ENCODE results near the gene SEPTIN10. TPM values are rescaled to one million over a fixed set of nuclear protein-coding genes. Genes with fewer than 3 reads are reported as not detected.

SEPTIN10 gene
- total and polyA plus RNA-seq, 2 donors (not counting 1 experiment from before 2014, with no cell fraction given) = 0.28 TPM; not detected in 1

DNA sequence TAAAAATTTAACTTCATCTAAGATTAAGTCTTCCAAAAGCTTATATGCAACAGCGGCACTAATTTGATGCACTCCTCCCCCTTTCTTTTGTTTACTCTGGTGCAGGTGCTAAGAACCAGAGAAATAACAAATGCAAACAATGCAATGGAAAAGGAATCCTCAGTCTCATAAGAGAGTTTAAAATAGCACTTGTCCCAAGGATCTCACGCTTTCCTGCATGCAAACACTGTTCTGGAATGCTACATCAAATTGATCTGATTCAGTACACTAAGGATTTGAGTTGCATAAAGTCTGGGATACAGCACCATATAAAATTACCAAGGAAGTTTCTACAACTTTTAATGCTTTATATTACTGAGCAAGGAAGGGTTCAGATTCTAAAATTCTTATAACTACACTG lies 50.5 kb downstream of the SEPTIN10 start:
- no peak overlapping the region for H3K4me2 ChIP-seq (replicated peaks; ENCODE audit: low read depth, low read length, poor library complexity, severe bottlenecking)
- H3K79me2 ChIP-seq (ENCODE audit: control insufficient read depth, insufficient read depth, low read length) = no peaks in the 10 kb centered on the region
- no peak for TF ChIP-seq EZH2 (IDR thresholded peaks at IDR 0.05; ENCODE audit: borderline replicate concordance, insufficient read depth, low read depth, low read length, poor library complexity, severe bottlenecking)
- TF ChIP-seq, protein P1, sequence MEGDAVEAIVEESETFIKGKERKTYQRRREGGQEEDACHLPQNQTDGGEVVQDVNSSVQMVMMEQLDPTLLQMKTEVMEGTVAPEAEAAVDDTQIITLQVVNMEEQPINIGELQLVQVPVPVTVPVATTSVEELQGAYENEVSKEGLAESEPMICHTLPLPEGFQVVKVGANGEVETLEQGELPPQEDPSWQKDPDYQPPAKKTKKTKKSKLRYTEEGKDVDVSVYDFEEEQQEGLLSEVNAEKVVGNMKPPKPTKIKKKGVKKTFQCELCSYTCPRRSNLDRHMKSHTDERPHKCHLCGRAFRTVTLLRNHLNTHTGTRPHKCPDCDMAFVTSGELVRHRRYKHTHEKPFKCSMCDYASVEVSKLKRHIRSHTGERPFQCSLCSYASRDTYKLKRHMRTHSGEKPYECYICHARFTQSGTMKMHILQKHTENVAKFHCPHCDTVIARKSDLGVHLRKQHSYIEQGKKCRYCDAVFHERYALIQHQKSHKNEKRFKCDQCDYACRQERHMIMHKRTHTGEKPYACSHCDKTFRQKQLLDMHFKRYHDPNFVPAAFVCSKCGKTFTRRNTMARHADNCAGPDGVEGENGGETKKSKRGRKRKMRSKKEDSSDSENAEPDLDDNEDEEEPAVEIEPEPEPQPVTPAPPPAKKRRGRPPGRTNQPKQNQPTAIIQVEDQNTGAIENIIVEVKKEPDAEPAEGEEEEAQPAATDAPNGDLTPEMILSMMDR (IDR thresholded peaks at IDR 0.05) = no peak
- ChIA-PET CTCF (no interaction called here), POLR2A (no interaction called here)
- no peak overlapping the region for H3K9ac ChIP-seq (ENCODE audit: low read length)
- H3K27ac Mint-ChIP-seq = no peak overlapping the region
- H3K4me3 Mint-ChIP-seq = no peak overlapping the region
- no peaks in the 10 kb centered on the region for H3K9me3 Mint-ChIP-seq (ENCODE audit: insufficient read depth)
- H3K4me1 Mint-ChIP-seq = no peaks in the 10 kb centered on the region
- no peaks in the 10 kb centered on the region for H3K4me1 ChIP-seq (ENCODE audit: control insufficient read depth in 2 of 2, insufficient read depth in 2 of 2, low read length in 2 of 2)
- DNase-seq (no peak), ATAC-seq (ENCODE audit: low read depth) (no peak)
- no peaks in the 10 kb centered on the region for H3K9me3 ChIP-seq (ENCODE audit: control extremely low read depth in 1 of 3, control insufficient read depth in 2 of 3, insufficient read depth in 1 of 3, low read length in 2 of 3)
- no peaks in the 10 kb centered on the region for H3K36me3 ChIP-seq (replicated peaks in 1 of 2; ENCODE audit: control extremely low read depth in 1 of 2, control insufficient read depth in 1 of 2, extremely low read depth in 1 of 2, insufficient read depth in 2 of 2, low read length in 1 of 2)
- H3K4me3 ChIP-seq (ENCODE audit: control extremely low read depth in 1 of 5, extremely low read depth in 1 of 5, insufficient read depth in 1 of 5, low read depth in 2 of 5, low read length in 4 of 5) = no peak overlapping the region
- no peak overlapping the region for H3K27ac ChIP-seq (ENCODE audit: low read length in 2 of 2)
- H3K27me3 ChIP-seq (replicated peaks in 1 of 4; ENCODE audit: control extremely low read depth in 1 of 4, control insufficient read depth in 3 of 4, insufficient read depth in 4 of 4, low read length in 3 of 4) = no peaks in the 10 kb centered on the region
- no peaks in the 10 kb centered on the region for H4K20me1 ChIP-seq (ENCODE audit: control insufficient read depth, insufficient read depth, low read length, poor library complexity, severe bottlenecking)
- peaks cover 6% of the 10 kb centered on the region for H3K27me3 Mint-ChIP-seq
- 100% methylated on average over 1 of the region's 2 CpGs for WGBS (ENCODE audit: insufficient coverage)
- intact Hi-C loops (cut with micrococcal nuclease) = no loop called here
- H2AFZ ChIP-seq (ENCODE audit: insufficient read depth, low read depth, low read length, poor library complexity, severe bottlenecking) = no peak overlapping the region

- no peak overlapping the region for H3K4me2 ChIP-seq (replicated peaks; ENCODE audit: low read depth, low read length, poor library complexity, severe bottlenecking)
- peaks cover 3% of the 10 kb centered on the region for H3K27me3 Mint-ChIP-seq
- no peaks in the 10 kb centered on the region for H4K20me1 ChIP-seq (ENCODE audit: control insufficient read depth, insufficient read depth, low read length, poor library complexity, severe bottlenecking)
- H3K79me2 ChIP-seq (ENCODE audit: control insufficient read depth, insufficient read depth, low read length) = no peaks in the 10 kb centered on the region
- no peaks in the 10 kb centered on the region for H3K9me3 Mint-ChIP-seq (ENCODE audit: insufficient read depth)
- POLR2A ChIA-PET = no interaction called here
- H3K27ac Mint-ChIP-seq = no peak overlapping the region
- intact Hi-C loops (cut with micrococcal nuclease) = no loop called here
- no peak overlapping the region for H3K4me3 Mint-ChIP-seq
- WGBS (ENCODE audit: insufficient coverage) = 100% methylated on average over 1 of the region's 2 CpGs
- H3K9me3 ChIP-seq (ENCODE audit: control extremely low read depth in 1 of 3, control insufficient read depth in 2 of 3, insufficient read depth in 1 of 3, low read length in 2 of 3) = no peaks in the 10 kb centered on the region
- DNase-seq (no peak), ATAC-seq (ENCODE audit: low read depth) (no peak)
- H3K36me3 ChIP-seq (replicated peaks in 1 of 2; ENCODE audit: control extremely low read depth in 1 of 2, control insufficient read depth in 1 of 2, extremely low read depth in 1 of 2, insufficient read depth in 2 of 2, low read length in 1 of 2) = no peaks in the 10 kb centered on the region
- no peak overlapping the region for H3K9ac ChIP-seq (ENCODE audit: low read length)
- TF ChIP-seq, protein P1 (IDR thresholded peaks at IDR 0.05) = no peak
- TF ChIP-seq EZH2 (IDR thresholded peaks at IDR 0.05; ENCODE audit: borderline replicate concordance, insufficient read depth, low read depth, low read length, poor library complexity, severe bottlenecking) = no peak
- H3K4me3 ChIP-seq (ENCODE audit: control extremely low read depth in 1 of 5, extremely low read depth in 1 of 5, insufficient read depth in 1 of 5, low read depth in 2 of 5, low read length in 4 of 5) = no peak overlapping the region
- H3K27me3 ChIP-seq (replicated peaks in 1 of 4; ENCODE audit: control extremely low read depth in 1 of 4, control insufficient read depth in 3 of 4, insufficient read depth in 4 of 4, low read length in 3 of 4) = no peaks in the 10 kb centered on the region
- CTCF ChIA-PET = no interaction called here
- no peak overlapping the region for H2AFZ ChIP-seq (ENCODE audit: insufficient read depth, low read depth, low read length, poor library complexity, severe bottlenecking)
- H3K27ac ChIP-seq (ENCODE audit: low read length in 2 of 2) = no peak overlapping the region
- no peaks in the 10 kb centered on the region for H3K4me1 ChIP-seq (ENCODE audit: control insufficient read depth in 2 of 2, insufficient read depth in 2 of 2, low read length in 2 of 2)
- H3K4me1 Mint-ChIP-seq = no peaks in the 10 kb centered on the region
Observed at GRCh38 chr2:109562421-109562820, 51.3 kb downstream of the SEPTIN10 start.
